Hindlimb muscle (tissue), 1 donor: ENCODE measurements around the gene ANKRD44. TPM values are rescaled to one million over a fixed set of nuclear protein-coding genes. Genes with fewer than 3 reads are reported as not detected.
"Not testable (repeated sequence)": the region's sequence is repeated elsewhere in the genome, so short reads cannot be mapped to it uniquely, and the experiment has no call there.

Source experiments
- DNase-seq: peaks from one replicate; pipeline ENCODE4 v3.0.0-alpha.2; 2013
- polyA plus RNA-seq: library from polyadenylated mRNA; unstranded; fragments of 120-200 nt; gene quantifications from one replicate; pipeline ENCODE4 v1.2.1, GENCODE V29; 2013; ENCODE audit not compliant: insufficient read length

Gene ANKRD44
- polyA plus RNA-seq, 1 donor = 20.7 TPM

GRCh38 chr2:197020921-197021320, 289.7 kb downstream of the ANKRD44 start:
- not testable (repeated sequence) for DNase-seq

GRCh38 chr2:197013098-197013497, 297.5 kb downstream of the ANKRD44 start:
- no peak for DNase-seq

DNA sequence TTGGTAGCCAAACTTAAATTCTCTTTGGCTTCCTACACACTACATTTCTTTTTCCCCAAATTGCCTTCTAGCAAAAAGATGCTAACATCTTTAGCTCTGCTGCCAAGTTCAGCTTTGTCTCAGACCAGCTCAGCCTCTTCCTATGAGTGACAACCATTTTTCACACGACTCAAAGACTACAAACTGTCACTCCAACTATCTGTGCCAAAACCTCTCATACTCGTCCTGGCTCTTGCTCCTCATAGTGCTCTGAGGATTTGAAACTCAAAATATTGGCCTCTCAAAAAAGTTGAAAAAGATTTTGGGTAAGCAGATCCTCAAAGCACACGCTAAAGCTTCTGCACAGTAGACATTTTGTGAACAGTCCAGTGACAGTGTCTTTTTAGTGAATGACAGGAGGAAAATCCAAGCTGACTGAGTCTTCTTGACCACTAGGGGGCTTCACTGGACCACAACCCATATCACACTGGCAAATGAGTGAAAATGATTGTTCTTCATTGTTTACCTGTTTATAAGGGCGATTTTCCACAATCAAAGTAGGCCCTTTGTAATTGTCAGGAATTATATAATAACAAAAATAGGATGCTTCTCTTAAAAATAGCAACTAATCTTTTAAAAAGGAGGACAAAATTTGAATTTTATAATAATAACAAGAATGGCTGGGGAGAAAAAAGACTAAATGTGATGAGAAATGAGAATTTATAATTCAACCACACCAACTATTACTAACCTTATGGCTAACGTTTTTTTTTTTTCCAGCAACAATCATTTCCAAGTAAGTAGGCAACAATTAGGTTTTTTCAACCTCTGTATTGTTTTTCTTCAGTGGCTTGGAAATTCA, 298.6 kb downstream of the ANKRD44 start:
- peak; percentile 34 for DNase-seq

GRCh38 chr2:197011021-197011417, 299.6 kb downstream of the ANKRD44 start:
- DNase-seq = no peak

DNA sequence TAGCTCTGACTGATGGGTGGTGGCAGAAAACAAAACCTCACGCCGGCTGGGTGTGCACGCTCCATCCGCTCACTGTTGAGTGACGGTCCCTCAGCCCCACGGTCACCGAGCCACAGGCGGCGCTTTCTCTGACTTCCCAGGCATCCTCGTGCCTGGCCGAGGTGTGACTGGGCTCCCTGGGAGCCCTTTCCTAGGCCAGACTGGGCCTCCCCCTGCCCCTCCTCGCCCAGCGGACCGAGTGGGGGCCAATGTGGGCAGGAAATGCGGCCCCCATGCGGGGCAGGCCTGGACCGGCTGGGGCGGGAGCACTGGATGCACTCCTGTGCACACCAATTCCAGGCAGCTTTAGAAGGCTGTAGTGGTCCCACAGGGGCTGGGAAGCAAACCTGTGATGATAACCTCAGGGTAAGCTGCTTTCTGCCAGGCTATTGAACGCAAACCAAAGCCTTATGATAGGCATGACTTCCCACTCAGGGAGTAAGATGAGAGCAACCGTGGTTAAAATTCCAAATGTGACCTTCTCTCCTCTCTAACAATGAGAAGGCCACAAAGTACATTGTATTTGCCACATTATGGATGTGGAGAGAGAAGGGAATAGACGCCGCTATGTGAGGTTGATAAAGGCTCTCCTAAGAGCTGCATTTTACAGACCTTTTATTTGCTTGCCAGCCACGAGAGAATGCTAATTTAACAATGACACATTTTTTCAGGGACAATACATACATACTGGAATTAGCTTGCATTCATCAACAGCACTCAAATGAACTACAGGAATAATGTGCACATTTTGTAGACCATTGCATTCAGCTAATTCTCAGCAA, 300.2 kb downstream of the ANKRD44 start:
- no peak for DNase-seq

DNA sequence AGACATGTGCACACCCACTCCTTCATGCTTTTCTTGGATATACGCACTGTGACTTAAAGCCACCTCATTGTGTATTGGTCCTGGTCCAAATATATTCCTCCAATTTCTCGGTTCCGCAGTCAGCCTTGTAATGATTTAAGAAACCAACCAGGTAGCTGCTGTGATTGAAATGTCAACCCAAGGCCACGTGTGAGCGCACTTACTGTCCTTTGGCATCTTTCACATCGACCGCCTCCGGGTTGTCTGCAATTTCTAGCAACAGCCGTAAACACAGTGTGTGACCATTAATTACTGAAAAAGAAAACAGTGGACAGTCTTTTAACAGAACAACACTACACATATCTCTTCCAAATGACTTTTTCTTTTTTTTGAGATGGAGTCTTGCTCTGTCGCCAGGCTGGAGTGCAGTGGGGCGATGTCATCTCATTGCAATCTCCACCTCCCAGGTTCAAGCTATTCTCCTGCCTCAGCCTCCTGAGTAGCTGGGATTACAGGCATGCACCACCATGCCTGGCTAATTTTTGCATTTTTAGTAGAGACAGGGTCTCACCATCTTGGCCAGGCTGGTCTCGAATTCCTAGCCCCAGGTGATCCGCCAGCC, 301.7 kb downstream of the ANKRD44 start:
- not testable (repeated sequence) for DNase-seq

GRCh38 chr2:197007716-197008628, 302.6 kb downstream of the ANKRD44 start:
- DNase-seq = no peak

DNA sequence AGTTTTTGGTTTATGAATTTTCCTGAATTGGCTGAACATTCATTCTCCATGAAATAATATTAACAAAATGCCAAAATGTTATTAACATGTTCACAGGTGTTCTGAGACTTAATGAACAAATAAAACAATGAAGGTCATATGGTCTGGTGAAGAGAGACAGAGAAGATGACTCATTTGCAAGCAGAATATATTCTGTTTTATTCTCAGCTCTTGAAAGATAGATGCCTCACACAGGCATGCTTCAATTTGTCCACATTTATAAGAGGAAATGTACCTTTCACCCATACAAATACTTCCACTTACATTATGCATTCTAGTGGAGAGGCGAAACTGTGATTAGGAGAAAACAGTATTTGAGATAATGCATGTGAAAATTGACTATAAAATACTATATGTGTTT, 308.7 kb downstream of the ANKRD44 start:
- no peak for DNase-seq

- no peak for DNase-seq
These were observed 314.7 kb downstream of the ANKRD44 start for GRCh38 chr2:196995757-196996314.

DNA sequence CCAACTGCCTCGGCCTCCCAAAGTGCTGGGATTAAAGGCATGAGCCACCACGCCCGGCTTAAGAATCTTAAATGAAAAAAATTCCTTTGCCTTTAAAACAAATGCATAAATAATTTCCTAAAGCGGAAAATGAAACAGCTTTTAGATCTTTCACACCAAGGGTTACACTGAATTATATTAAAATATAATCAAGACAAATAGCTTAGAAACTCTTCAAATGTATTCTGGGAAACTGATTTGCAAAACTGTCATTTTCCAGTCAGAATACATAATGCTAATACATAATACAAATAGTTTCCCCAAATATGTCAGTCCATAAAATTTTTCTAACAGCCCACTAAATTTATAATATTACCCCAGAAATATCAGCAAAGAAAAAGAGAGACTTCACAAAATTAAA, 315.8 kb downstream of the ANKRD44 start:
- no peak for DNase-seq

GRCh38 chr2:196993617-196994016, 317.0 kb downstream of the ANKRD44 start:
- DNase-seq = no peak

DNA sequence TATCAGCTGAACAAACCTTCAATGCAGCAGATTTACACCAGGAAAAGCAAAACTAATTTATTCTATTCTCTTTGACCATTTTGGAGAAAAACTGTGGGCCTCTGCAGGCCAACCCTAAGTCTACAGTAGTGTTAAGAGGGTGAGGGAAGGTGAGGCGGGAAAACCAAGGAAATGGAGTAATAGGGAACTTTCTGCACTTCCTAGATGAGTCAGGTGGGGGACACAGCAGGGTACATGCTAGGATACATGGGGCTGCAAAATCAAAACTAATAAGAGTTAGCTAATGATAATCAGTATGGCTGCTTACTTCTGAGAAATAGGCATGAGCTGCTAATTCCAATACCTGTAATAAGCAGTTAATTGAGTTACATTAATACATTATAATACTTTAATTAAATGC, 318.1 kb downstream of the ANKRD44 start:
- no peak for DNase-seq

DNA sequence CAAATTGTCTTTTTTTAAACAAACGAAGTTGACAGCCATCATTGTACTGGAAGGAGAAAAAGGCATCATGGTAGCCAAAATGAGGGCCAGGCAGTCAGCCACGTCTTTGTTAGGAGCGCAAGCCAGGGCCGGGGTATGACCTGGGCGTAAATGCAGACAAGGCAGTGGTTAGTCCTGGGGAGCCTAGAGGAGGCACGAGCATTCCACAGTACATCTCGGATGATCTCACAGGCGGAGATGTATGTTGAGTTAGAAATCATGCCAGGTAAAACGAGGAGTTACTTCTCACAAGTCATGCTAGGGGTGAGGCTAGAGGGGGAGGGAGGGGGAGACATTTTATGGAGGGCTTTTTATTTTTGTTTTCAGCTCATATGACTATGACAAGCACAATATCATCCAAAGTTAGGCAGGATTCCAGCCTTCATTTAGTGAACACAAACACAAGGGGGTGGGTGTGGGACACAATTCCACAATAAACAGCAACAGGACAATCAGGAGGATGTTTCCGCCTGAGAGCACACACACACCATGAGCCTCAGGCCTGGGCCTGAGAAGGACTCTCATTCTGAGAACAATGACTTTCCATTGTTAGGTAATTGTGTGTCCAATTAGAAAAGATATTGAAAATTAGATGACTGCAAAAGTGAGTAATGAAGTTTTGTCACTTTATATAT, 319.7 kb downstream of the ANKRD44 start:
- no peak for DNase-seq

DNA sequence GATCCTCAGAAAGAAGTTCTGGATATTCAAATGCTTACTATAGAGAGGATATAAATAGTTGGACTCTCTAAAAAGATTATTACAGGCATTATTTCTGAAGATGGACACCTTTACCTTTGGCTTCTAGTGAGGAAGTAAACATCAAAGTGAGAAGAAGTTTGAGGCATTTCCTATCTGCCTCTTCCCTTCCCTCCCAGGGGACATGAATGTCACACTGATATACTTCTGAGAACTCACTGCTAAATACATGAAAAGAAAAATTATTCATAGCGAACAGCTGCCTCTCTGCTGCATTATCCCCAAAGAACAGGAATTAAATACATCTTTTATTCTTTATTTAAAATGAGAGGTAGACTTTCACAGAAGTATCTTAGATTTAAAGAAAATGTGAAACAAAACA, 320.5 kb downstream of the ANKRD44 start:
- no peak for DNase-seq

DNA sequence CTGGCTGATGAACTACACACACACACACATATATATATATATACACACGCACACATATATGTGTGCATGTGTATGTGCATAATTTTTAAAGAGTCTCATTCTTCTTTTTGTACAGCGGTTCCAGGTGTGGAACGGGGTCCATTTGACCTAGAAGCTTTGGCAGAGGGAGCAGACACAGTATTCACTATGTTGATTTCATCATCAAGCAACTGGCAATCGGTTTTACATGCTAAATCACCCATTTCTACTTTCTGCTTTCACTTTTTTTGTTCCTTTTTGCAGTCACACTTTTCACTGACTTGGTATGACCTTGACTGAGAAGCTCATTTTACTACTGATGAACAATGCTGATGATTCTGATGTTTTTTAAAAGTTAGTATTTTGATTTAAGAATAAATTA, 321.1 kb downstream of the ANKRD44 start:
- DNase-seq = no peak

DNA sequence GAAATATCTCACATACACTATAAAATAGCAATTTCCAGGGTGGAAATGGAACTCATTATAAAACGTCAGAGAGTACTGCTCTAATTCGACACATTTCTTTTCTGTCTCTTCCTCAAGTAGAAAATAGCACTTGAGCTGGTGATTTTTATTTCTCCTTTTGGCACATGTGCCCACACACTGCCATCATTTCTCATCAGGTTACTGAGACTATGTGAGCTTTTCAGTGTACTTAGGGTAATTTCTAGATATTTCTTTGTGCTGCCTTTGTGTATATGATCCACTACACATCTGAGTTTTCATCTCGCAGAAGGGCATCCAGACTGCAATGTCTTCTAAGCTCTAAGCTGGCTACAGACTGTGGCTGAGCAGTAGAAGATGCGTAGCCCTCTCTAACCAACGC, 321.9 kb downstream of the ANKRD44 start:
- DNase-seq = no peak

GRCh38 chr2:196987649-196988364, 322.8 kb downstream of the ANKRD44 start:
- DNase-seq = peak; percentile 73

GRCh38 chr2:196987298-196987648, 323.3 kb downstream of the ANKRD44 start:
- DNase-seq = no peak

GRCh38 chr2:196985511-196986183, 324.9 kb downstream of the ANKRD44 start:
- no peak for DNase-seq

- DNase-seq = no peak
These were observed 325.7 kb downstream of the ANKRD44 start for GRCh38 chr2:196984903-196985302.
